HEK293 (cell line): ENCODE data around the gene ANKRD31.

ENCODE experiments used
- KLF17 ChIP-seq: fragments of 450-650 bp; formaldehyde crosslinking; IDR thresholded peaks from 2 replicates; pipeline ENCODE4 v1.5.1; 2016; ENCODE audit warnings: missing biosample characterization, missing genetic modification characterization
- KLF8 ChIP-seq: fragments of 450-650 bp; formaldehyde crosslinking; IDR thresholded peaks from 2 replicates; pipeline ENCODE4 v1.5.1; 2016; ENCODE audit warnings: missing biosample characterization, missing genetic modification characterization
- KLF9 ChIP-seq: fragments of 450-650 bp; formaldehyde crosslinking; IDR thresholded peaks from 2 replicates; pipeline ENCODE4 v1.5.1; 2016; ENCODE audit warnings: missing biosample characterization, missing genetic modification characterization, low read depth
- MYNN ChIP-seq: fragments of 450-650 bp; formaldehyde crosslinking; IDR thresholded peaks from 2 replicates; pipeline ENCODE4 v1.5.1; 2016; ENCODE audit warnings: missing biosample characterization, missing genetic modification characterization, borderline replicate concordance
- OVOL3 ChIP-seq: fragments of 450-650 bp; formaldehyde crosslinking; IDR thresholded peaks from 2 replicates; pipeline ENCODE4 v1.5.1; 2016; ENCODE audit warnings: missing biosample characterization, missing genetic modification characterization
- ZNF133 ChIP-seq: fragments of 450-650 bp; formaldehyde crosslinking; IDR thresholded peaks from 2 replicates; pipeline ENCODE4 v1.5.1; 2016; ENCODE audit warnings: missing biosample characterization, missing genetic modification characterization
- ZNF18 ChIP-seq: fragments of 450-650 bp; formaldehyde crosslinking; IDR thresholded peaks from 2 replicates; pipeline ENCODE4 v1.5.1; 2016; ENCODE audit warnings: missing biosample characterization, missing genetic modification characterization
- ZNF280D ChIP-seq: fragments of 450-650 bp; formaldehyde crosslinking; IDR thresholded peaks from 2 replicates; pipeline ENCODE4 v1.5.1; 2016; ENCODE audit warnings: missing biosample characterization, missing genetic modification characterization
- ZNF366 ChIP-seq: fragments of 450-650 bp; formaldehyde crosslinking; conservative IDR thresholded peaks from 2 replicates; pipeline ENCODE4 v1.5.1; 2016; ENCODE audit warnings: missing biosample characterization, missing genetic modification characterization
- ZNF398 ChIP-seq: fragments of 450-650 bp; formaldehyde crosslinking; IDR thresholded peaks from 2 replicates; pipeline ENCODE4 v1.5.1; 2017; ENCODE audit warnings: missing biosample characterization, missing genetic modification characterization
- ZNF416 ChIP-seq: fragments of 450-650 bp; formaldehyde crosslinking; IDR thresholded peaks from 2 replicates; pipeline ENCODE4 v1.5.1; 2016; ENCODE audit warnings: missing biosample characterization, missing genetic modification characterization
- ZNF423 ChIP-seq: fragments of 450-650 bp; formaldehyde crosslinking; IDR thresholded peaks from 2 replicates; pipeline ENCODE4 v1.5.1; 2016; ENCODE audit warnings: missing biosample characterization, missing genetic modification characterization
- ZNF433 ChIP-seq: fragments of 450-650 bp; formaldehyde crosslinking; IDR thresholded peaks from 2 replicates; pipeline ENCODE4 v1.5.1; 2016; ENCODE audit warnings: missing biosample characterization, missing genetic modification characterization, low read depth
- ZNF48 ChIP-seq: fragments of 450-650 bp; formaldehyde crosslinking; IDR thresholded peaks from 2 replicates; pipeline ENCODE4 v1.5.1; 2016; ENCODE audit warnings: missing biosample characterization, missing genetic modification characterization
- ZNF518A ChIP-seq: fragments of 450-650 bp; formaldehyde crosslinking; conservative IDR thresholded peaks from 2 replicates; pipeline ENCODE4 v1.5.1; 2016; ENCODE audit warnings: low read depth, missing biosample characterization, missing genetic modification characterization
- ZNF624 ChIP-seq: fragments of 450-650 bp; formaldehyde crosslinking; IDR thresholded peaks from 2 replicates; pipeline ENCODE4 v1.5.1; 2017; ENCODE audit warnings: missing biosample characterization, missing genetic modification characterization
- ZNF692 ChIP-seq: fragments of 450-650 bp; formaldehyde crosslinking; IDR thresholded peaks from 2 replicates; pipeline ENCODE4 v1.5.1; 2016; ENCODE audit warnings: missing biosample characterization, missing genetic modification characterization
- ZNF747 ChIP-seq: fragments of 450-650 bp; formaldehyde crosslinking; IDR thresholded peaks from 2 replicates; pipeline ENCODE4 v1.5.1; 2016; ENCODE audit warnings: missing biosample characterization, missing genetic modification characterization
- ZNF768 ChIP-seq: fragments of 450-650 bp; formaldehyde crosslinking; IDR thresholded peaks from 2 replicates; pipeline ENCODE4 v1.5.1; 2018; ENCODE audit warnings: missing biosample characterization, mild to moderate bottlenecking, missing genetic modification characterization
- ZNF776 ChIP-seq: fragments of 450-650 bp; formaldehyde crosslinking; IDR thresholded peaks from 2 replicates; pipeline ENCODE4 v1.5.0; 2017; ENCODE audit warnings: missing biosample characterization, missing genetic modification characterization, borderline replicate concordance
- ZNF792 ChIP-seq: fragments of 450-650 bp; formaldehyde crosslinking; IDR thresholded peaks from 2 replicates; pipeline ENCODE4 v1.5.1; 2016; ENCODE audit warnings: missing biosample characterization, missing genetic modification characterization
- ZNF830 ChIP-seq: fragments of 450-650 bp; IDR thresholded peaks from 2 replicates; pipeline ENCODE4 v1.5.0; 2018; ENCODE audit warnings: missing biosample characterization, missing genetic modification characterization, low read depth, mild to moderate bottlenecking, moderate library complexity
- ZSCAN5A ChIP-seq: fragments of 450-650 bp; formaldehyde crosslinking; IDR thresholded peaks from 2 replicates; pipeline ENCODE4 v1.5.1; 2016; ENCODE audit warnings: missing biosample characterization, missing genetic modification characterization

ANKRD31 gene

GRCh38 chr5:75053304-75054133 lies 183.2 kb downstream of the ANKRD31 start (continued):
- TF ChIP-seq ZNF18 (tag by site-specific recombination), result no peak
- no peak for TF ChIP-seq ZNF830 (tag by site-specific recombination)
- TF ChIP-seq ZNF792, result no peak
- TF ChIP-seq ZNF768 (tag by site-specific recombination), result no peak
- TF ChIP-seq ZSCAN5A (tag by site-specific recombination), result 0 out of 2 replicates have a peak, but pooled peaks have one; percentile 26
- TF ChIP-seq ZNF423, result no peak
- TF ChIP-seq ZNF416 (tag by site-specific recombination), result no peak
- TF ChIP-seq ZNF433 (tag by site-specific recombination), result no peak
- no peak for TF ChIP-seq ZNF776
- no peak for TF ChIP-seq ZNF280D (tag by site-specific recombination)
- TF ChIP-seq ZNF48 (tag by site-specific recombination), result no peak
- no peak for TF ChIP-seq ZNF366 (tag by site-specific recombination)
- peak; percentile 19; the same call in 1 of the 2 replicates for TF ChIP-seq ZNF398
- no peak for TF ChIP-seq KLF8 (tag by site-specific recombination)
- TF ChIP-seq OVOL3 (tag by site-specific recombination), result no peak
- TF ChIP-seq ZNF747 (tag by site-specific recombination), result no peak
- no peak for TF ChIP-seq ZNF624
- TF ChIP-seq KLF9 (tag by site-specific recombination), result no peak
- TF ChIP-seq MYNN (tag by site-specific recombination), result no peak
- TF ChIP-seq ZNF133 (tag by site-specific recombination), result no peak
- no peak for TF ChIP-seq KLF17 (tag by site-specific recombination)
- 0 out of 2 replicates have a peak, but pooled peaks have one; percentile 51 for TF ChIP-seq ZNF692
- no peak for TF ChIP-seq ZNF518A
